Measurements from ENCODE around the gene EXOC3L1. TPM values are rescaled to one million over a fixed set of nuclear protein-coding genes. Genes with fewer than 3 reads are reported as not detected.
A peak's percentile ranks its signal among the peaks of the same experiment; 100 is the strongest.

EXOC3L1 gene
- total RNA-seq, 2 donors from 2014 or later = not detected

GRCh38 chr16:67156143-67156844 lies 33.6 kb downstream of the EXOC3L1 start:
- ATAC-seq = no peak
- DNase-seq = no peak
- Mint-ChIP-seq H3K36me3 (ENCODE audit: low read depth) (no peaks in the 10 kb centered on the region), H3K27me3 (no peaks in the 10 kb centered on the region), H3K4me3 (peak overlapping the region; percentile 77), H3K4me1 (peaks cover 54% of the 10 kb centered on the region), H3K27ac (peak overlapping the region; percentile 100)
- no peaks in the 10 kb centered on the region for H3K9me3 ChIP-seq (ENCODE audit: control insufficient read depth, low read length, poor library complexity, severe bottlenecking)

GRCh38 chr16:67155295-67156142 lies 34.4 kb downstream of the EXOC3L1 start:
- peak overlapping the region; percentile 84 for H3K4me3 Mint-ChIP-seq
- H3K9me3 ChIP-seq (ENCODE audit: control insufficient read depth, low read length, poor library complexity, severe bottlenecking) = no peaks in the 10 kb centered on the region
- DNase-seq = peak; percentile 74 to 85 (median 82)
- H3K27me3 Mint-ChIP-seq = no peaks in the 10 kb centered on the region
- H3K36me3 Mint-ChIP-seq (ENCODE audit: low read depth) = no peaks in the 10 kb centered on the region
- H3K27ac Mint-ChIP-seq = peak overlapping the region; percentile 100
- ATAC-seq = peak; percentile 35
- H3K4me1 Mint-ChIP-seq = peaks cover 54% of the 10 kb centered on the region

GRCh38 chr16:67154578-67155294 lies 35.2 kb downstream of the EXOC3L1 start:
- ATAC-seq = no peak
- no peaks in the 10 kb centered on the region for H3K27me3 Mint-ChIP-seq
- peak overlapping the region; percentile 100 for H3K27ac Mint-ChIP-seq
- no peaks in the 10 kb centered on the region for H3K36me3 Mint-ChIP-seq (ENCODE audit: low read depth)
- H3K4me1 Mint-ChIP-seq = peaks cover 54% of the 10 kb centered on the region
- no peak for DNase-seq
- peak overlapping the region; percentile 84 for H3K4me3 Mint-ChIP-seq
- H3K9me3 ChIP-seq (ENCODE audit: control insufficient read depth, low read length, poor library complexity, severe bottlenecking) = no peaks in the 10 kb centered on the region

- H3K9me3 ChIP-seq (ENCODE audit: control insufficient read depth, low read length, poor library complexity, severe bottlenecking) = no peaks in the 10 kb centered on the region
- Mint-ChIP-seq H3K4me1 (peaks cover 46% of the 10 kb centered on the region), H3K4me3 (peak overlapping the region; percentile 88), H3K27me3 (no peaks in the 10 kb centered on the region), H3K36me3 (ENCODE audit: low read depth) (peaks cover 3% of the 10 kb centered on the region), H3K27ac (peak overlapping the region; percentile 54)
- no peak for ATAC-seq
- DNase-seq = no peak
These were observed 38.4 kb downstream of the EXOC3L1 start for GRCh38 chr16:67151431-67152097.

GRCh38 chr16:67150833-67151396 lies 39.0 kb downstream of the EXOC3L1 start, which contains the start of gene B3GNT9:
Gene B3GNT9 (minus strand): TSS chr16:67150998. CDS start chr16:67150485, 513 bp downstream.
- ATAC-seq (peak; percentile 44), DNase-seq (peak in 1 of 3 donors; percentile 29)
- H3K36me3 Mint-ChIP-seq (ENCODE audit: low read depth) = peaks cover 3% of the 10 kb centered on the region
- H3K4me1 Mint-ChIP-seq = peaks cover 40% of the 10 kb centered on the region
- no peaks in the 10 kb centered on the region for H3K27me3 Mint-ChIP-seq
- peak within 1 kb of the TSS; percentile 54 for H3K27ac Mint-ChIP-seq
- peak within 1 kb of the TSS; percentile 88 for H3K4me3 Mint-ChIP-seq
- H3K9me3 ChIP-seq (ENCODE audit: control insufficient read depth, low read length, poor library complexity, severe bottlenecking) = no peaks in the 10 kb centered on the region

GRCh38 chr16:67150047-67150832 lies 39.7 kb downstream of the EXOC3L1 start:
- Mint-ChIP-seq H3K27ac (no peak overlapping the region), H3K36me3 (ENCODE audit: low read depth) (peaks cover 3% of the 10 kb centered on the region), H3K4me1 (peaks cover 36% of the 10 kb centered on the region), H3K27me3 (no peaks in the 10 kb centered on the region), H3K4me3 (peak overlapping the region; percentile 52)
- DNase-seq (peak in 1 of 3 donors; percentile 30), ATAC-seq (peak; percentile 70)
- no peaks in the 10 kb centered on the region for H3K9me3 ChIP-seq (ENCODE audit: control insufficient read depth, low read length, poor library complexity, severe bottlenecking)

- ATAC-seq (no peak), DNase-seq (no peak)
- no peaks in the 10 kb centered on the region for H3K27me3 Mint-ChIP-seq
- peak overlapping the region; percentile 74 for H3K4me3 Mint-ChIP-seq
- peaks cover 3% of the 10 kb centered on the region for H3K36me3 Mint-ChIP-seq (ENCODE audit: low read depth)
- peaks cover 38% of the 10 kb centered on the region for H3K4me1 Mint-ChIP-seq
- peak overlapping the region; percentile 56 for H3K27ac Mint-ChIP-seq
- no peaks in the 10 kb centered on the region for H3K9me3 ChIP-seq (ENCODE audit: control insufficient read depth, low read length, poor library complexity, severe bottlenecking)
These were observed 40.5 kb downstream of the EXOC3L1 start for GRCh38 chr16:67149276-67150046.

- no peaks in the 10 kb centered on the region for H3K9me3 ChIP-seq (ENCODE audit: control insufficient read depth, low read length, poor library complexity, severe bottlenecking)
- DNase-seq (no peak), ATAC-seq (no peak)
- H3K27ac Mint-ChIP-seq = peak overlapping the region; percentile 56
- peaks cover 3% of the 10 kb centered on the region for H3K36me3 Mint-ChIP-seq (ENCODE audit: low read depth)
- H3K4me3 Mint-ChIP-seq = peak overlapping the region; percentile 74
- H3K27me3 Mint-ChIP-seq = no peaks in the 10 kb centered on the region
- H3K4me1 Mint-ChIP-seq = peaks cover 33% of the 10 kb centered on the region
These were observed 41.2 kb downstream of the EXOC3L1 start for GRCh38 chr16:67148656-67149275.

GRCh38 chr16:67148221-67148620 lies 41.7 kb downstream of the EXOC3L1 start:
- H3K27me3 Mint-ChIP-seq = no peaks in the 10 kb centered on the region
- H3K4me3 Mint-ChIP-seq = no peak overlapping the region
- peaks cover 3% of the 10 kb centered on the region for H3K36me3 Mint-ChIP-seq (ENCODE audit: low read depth)
- H3K27ac Mint-ChIP-seq = peak overlapping the region; percentile 56
- DNase-seq (no peak), ATAC-seq (no peak)
- H3K4me1 Mint-ChIP-seq = peaks cover 31% of the 10 kb centered on the region
- H3K9me3 ChIP-seq (ENCODE audit: control insufficient read depth, low read length, poor library complexity, severe bottlenecking) = no peaks in the 10 kb centered on the region

- ATAC-seq (no peak), DNase-seq (no peak)
- Mint-ChIP-seq H3K27me3 (no peaks in the 10 kb centered on the region), H3K4me3 (no peak overlapping the region), H3K36me3 (ENCODE audit: low read depth) (peaks cover 3% of the 10 kb centered on the region), H3K27ac (no peak overlapping the region), H3K4me1 (peaks cover 25% of the 10 kb centered on the region)
- no peaks in the 10 kb centered on the region for H3K9me3 ChIP-seq (ENCODE audit: control insufficient read depth, low read length, poor library complexity, severe bottlenecking)
These were observed 42.3 kb downstream of the EXOC3L1 start for GRCh38 chr16:67147437-67148140.
